SK-N-SH treated with all-trans-retinoic acid at 6 μM for 48 hours (cell line): Measurements from ENCODE around the gene NFATC2IP.
A peak's percentile ranks its signal among the peaks of the same experiment; 100 is the strongest.

Experiments used
- ATAC-seq: fragments of 200-7000 bp; cut with Tn5 transposase; 3 replicates; pipeline ENCODE4 v1.9.1; 2020; ENCODE audit warnings: mild to moderate bottlenecking, moderate library complexity
- ARNTL ChIP-seq: fragments of 450-650 bp; formaldehyde crosslinking; IDR thresholded peaks from 2 replicates; pipeline ENCODE4 v1.5.0; 2020; ENCODE audit warnings: low read depth, mild to moderate bottlenecking, moderate library complexity, borderline replicate concordance
- BACH2 ChIP-seq: fragments of 250-450 bp; sonication (Bioruptor Pico); IDR thresholded peaks from 2 replicates; pipeline ENCODE4 v1.9.0; 2021; ENCODE audit warnings: mild to moderate bottlenecking, borderline replicate concordance
- CSDC2 ChIP-seq: fragments of 250-450 bp; sonication (Bioruptor Pico); IDR thresholded peaks from 2 replicates; pipeline ENCODE4 v1.5.0; 2020; ENCODE audit warnings: mild to moderate bottlenecking, moderate library complexity
- ESRRG ChIP-seq: fragments of 250-450 bp; sonication (Bioruptor Pico); IDR thresholded peaks from 2 replicates; pipeline ENCODE4 v1.6.1; 2021; ENCODE audit warnings: mild to moderate bottlenecking
- GLIS3 ChIP-seq: fragments of 250-450 bp; sonication (Bioruptor Pico); IDR thresholded peaks from 2 replicates; pipeline ENCODE4 v1.5.0; 2020; ENCODE audit warnings: mild to moderate bottlenecking, moderate library complexity
- ISL1 ChIP-seq: fragments of 250-450 bp; sonication (Bioruptor Pico); IDR thresholded peaks from 2 replicates; pipeline ENCODE4 v2.1.2; 2022; ENCODE audit warnings: mild to moderate bottlenecking, moderate library complexity
- OSR1 ChIP-seq: fragments of 250-450 bp; sonication (Bioruptor Pico); IDR thresholded peaks from 2 replicates; pipeline ENCODE4 v1.8.0; 2022; ENCODE audit warnings: moderate library complexity, mild to moderate bottlenecking, inconsistent platforms
- PPARA ChIP-seq: fragments of 250-450 bp; sonication (Bioruptor Pico); IDR thresholded peaks from 2 replicates; pipeline ENCODE4 v1.5.0; 2020; ENCODE audit warnings: mild to moderate bottlenecking, borderline replicate concordance
- SNAI2 ChIP-seq: fragments of 250-450 bp; sonication (Bioruptor Pico); IDR thresholded peaks from 2 replicates; pipeline ENCODE4 v1.5.0; 2020; ENCODE audit warnings: mild to moderate bottlenecking, moderate library complexity
- TOX ChIP-seq: fragments of 250-450 bp; sonication (Bioruptor Pico); IDR thresholded peaks from 2 replicates; pipeline ENCODE4 v1.8.0; 2021; ENCODE audit warnings: mild to moderate bottlenecking, moderate library complexity, borderline replicate concordance
- ZC3H10 ChIP-seq: fragments of 250-450 bp; sonication (Bioruptor Pico); IDR thresholded peaks from 2 replicates; pipeline ENCODE4 v1.5.1; 2021; ENCODE audit warnings: mild to moderate bottlenecking, moderate library complexity
- ZFP3 ChIP-seq: fragments of 250-450 bp; sonication (Bioruptor Pico); IDR thresholded peaks from 2 replicates; pipeline ENCODE4 v1.5.0; 2020; ENCODE audit warnings: mild to moderate bottlenecking, moderate library complexity
- ZFP30 ChIP-seq: fragments of 450-650 bp; formaldehyde crosslinking; IDR thresholded peaks from 2 replicates; pipeline ENCODE4 v1.5.0; 2022; ENCODE audit warnings: mild to moderate bottlenecking, moderate library complexity
- ZNF565 ChIP-seq: fragments of 450-650 bp; formaldehyde crosslinking; conservative IDR thresholded peaks from 2 replicates; pipeline ENCODE4 v1.5.0; 2020; ENCODE audit warnings: low read depth, mild to moderate bottlenecking, moderate library complexity
- ZNF70 ChIP-seq: fragments of 450-650 bp; formaldehyde crosslinking; IDR thresholded peaks from 2 replicates; pipeline ENCODE4 v1.5.0; 2020; ENCODE audit warnings: mild to moderate bottlenecking, moderate library complexity
- ZNF8 ChIP-seq: fragments of 450-650 bp; formaldehyde crosslinking; IDR thresholded peaks from 2 replicates; pipeline ENCODE4 v1.5.0; 2020; ENCODE audit warnings: mild to moderate bottlenecking, moderate library complexity
- TF ChIP-seq, protein P1 (sequence below): fragments of 250-450 bp; sonication (Bioruptor Pico); IDR thresholded peaks from 2 replicates; pipeline ENCODE4 v1.8.0; 2020; ENCODE audit warnings: mild to moderate bottlenecking, moderate library complexity, borderline replicate concordance
- TF ChIP-seq, protein P2 (sequence below): fragments of 250-450 bp; sonication (Bioruptor Pico); IDR thresholded peaks from 2 replicates; pipeline ENCODE4 v1.5.1; 2020; ENCODE audit warnings: low read depth, mild to moderate bottlenecking, moderate library complexity
- TF ChIP-seq, protein P3 (sequence below): fragments of 250-450 bp; sonication (Bioruptor Pico); IDR thresholded peaks from 2 replicates; pipeline ENCODE4 v1.5.0; 2020; ENCODE audit warnings: mild to moderate bottlenecking, moderate library complexity
- TF ChIP-seq, protein P4 (sequence below): fragments of 250-450 bp; sonication (Bioruptor Pico); IDR thresholded peaks from 2 replicates; pipeline ENCODE4 v1.5.1; 2021; ENCODE audit warnings: mild to moderate bottlenecking, moderate library complexity

Gene NFATC2IP

DNA sequence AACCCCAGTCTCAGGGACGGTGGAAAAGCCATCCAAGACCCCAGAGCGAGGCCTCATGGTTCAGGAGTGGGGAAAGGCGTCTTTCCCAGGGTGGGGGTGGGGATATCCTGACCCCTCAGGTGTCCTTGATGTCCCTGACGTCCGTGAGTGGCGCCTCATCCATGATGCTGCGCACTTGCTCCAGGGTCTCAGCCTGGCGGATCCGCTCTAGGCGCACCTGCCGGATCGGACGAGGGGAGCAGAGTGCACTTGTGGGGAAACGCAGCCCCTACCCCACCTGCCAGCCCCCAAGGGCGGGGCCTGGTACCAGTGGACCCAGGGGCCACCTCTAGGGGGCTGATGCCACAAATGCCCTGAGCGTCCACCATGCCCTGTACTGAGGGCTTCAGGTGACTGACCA lies 45.9 kb upstream of the NFATC2IP start:
- no peak for TF ChIP-seq ISL1 (CRISPR knock-in tag)
- TF ChIP-seq PPARA (CRISPR knock-in tag) = no peak
- no peak for TF ChIP-seq GLIS3 (CRISPR knock-in tag)
- no peak for ATAC-seq

DNA sequence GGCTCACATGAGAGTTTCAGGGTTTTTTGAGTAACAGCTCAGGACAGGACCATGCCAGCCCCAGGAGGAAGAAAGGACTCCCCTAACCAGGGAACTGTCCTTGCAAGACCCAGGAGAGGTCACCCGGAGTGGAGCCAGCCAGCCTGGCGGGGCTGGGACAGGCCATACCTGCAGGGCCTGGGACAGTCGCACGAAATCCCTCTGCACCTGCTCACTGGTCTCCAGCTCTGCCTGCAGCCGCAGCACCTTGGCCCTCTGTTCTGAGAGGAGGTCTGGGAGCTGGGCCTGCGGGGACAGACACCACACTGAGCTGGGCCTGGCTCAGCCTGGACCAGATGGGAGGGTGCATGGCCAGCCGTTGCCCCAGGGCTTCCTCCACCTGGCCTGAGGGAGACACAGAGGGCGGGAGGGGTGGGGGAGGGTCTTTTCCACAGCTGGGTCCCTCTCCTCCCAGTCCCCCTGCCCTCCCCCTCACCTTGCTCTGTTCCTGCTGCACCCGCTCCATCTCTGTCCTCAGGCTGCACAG lies 45.4 kb upstream of the NFATC2IP start:
- no peak for ATAC-seq
- TF ChIP-seq ZFP3 (CRISPR knock-in tag) = no peak
- TF ChIP-seq, protein P1, sequence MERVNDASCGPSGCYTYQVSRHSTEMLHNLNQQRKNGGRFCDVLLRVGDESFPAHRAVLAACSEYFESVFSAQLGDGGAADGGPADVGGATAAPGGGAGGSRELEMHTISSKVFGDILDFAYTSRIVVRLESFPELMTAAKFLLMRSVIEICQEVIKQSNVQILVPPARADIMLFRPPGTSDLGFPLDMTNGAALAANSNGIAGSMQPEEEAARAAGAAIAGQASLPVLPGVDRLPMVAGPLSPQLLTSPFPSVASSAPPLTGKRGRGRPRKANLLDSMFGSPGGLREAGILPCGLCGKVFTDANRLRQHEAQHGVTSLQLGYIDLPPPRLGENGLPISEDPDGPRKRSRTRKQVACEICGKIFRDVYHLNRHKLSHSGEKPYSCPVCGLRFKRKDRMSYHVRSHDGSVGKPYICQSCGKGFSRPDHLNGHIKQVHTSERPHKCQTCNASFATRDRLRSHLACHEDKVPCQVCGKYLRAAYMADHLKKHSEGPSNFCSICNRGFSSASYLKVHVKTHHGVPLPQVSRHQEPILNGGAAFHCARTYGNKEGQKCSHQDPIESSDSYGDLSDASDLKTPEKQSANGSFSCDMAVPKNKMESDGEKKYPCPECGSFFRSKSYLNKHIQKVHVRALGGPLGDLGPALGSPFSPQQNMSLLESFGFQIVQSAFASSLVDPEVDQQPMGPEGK = no peak
- TF ChIP-seq GLIS3 (CRISPR knock-in tag) = no peak
- no peak for TF ChIP-seq ZNF565 (CRISPR knock-in tag)

GRCh38 chr16:28905800-28906372 lies 44.9 kb upstream of the NFATC2IP start:
- TF ChIP-seq ZNF565 (CRISPR knock-in tag) = no peak
- no peak for TF ChIP-seq ISL1 (CRISPR knock-in tag)
- no peak for TF ChIP-seq ZFP30
- TF ChIP-seq TOX (CRISPR knock-in tag) = no peak
- TF ChIP-seq, protein P1 = no peak
- TF ChIP-seq, protein P2, sequence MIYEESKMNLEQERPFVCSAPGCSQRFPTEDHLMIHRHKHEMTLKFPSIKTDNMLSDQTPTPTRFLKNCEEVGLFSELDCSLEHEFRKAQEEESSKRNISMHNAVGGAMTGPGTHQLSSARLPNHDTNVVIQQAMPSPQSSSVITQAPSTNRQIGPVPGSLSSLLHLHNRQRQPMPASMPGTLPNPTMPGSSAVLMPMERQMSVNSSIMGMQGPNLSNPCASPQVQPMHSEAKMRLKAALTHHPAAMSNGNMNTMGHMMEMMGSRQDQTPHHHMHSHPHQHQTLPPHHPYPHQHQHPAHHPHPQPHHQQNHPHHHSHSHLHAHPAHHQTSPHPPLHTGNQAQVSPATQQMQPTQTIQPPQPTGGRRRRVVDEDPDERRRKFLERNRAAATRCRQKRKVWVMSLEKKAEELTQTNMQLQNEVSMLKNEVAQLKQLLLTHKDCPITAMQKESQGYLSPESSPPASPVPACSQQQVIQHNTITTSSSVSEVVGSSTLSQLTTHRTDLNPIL (CRISPR knock-in tag) = no peak
- TF ChIP-seq PPARA (CRISPR knock-in tag) = no peak
- no peak for TF ChIP-seq ZNF8
- no peak for TF ChIP-seq BACH2 (CRISPR knock-in tag)
- no peak for TF ChIP-seq ZC3H10 (CRISPR knock-in tag)
- TF ChIP-seq GLIS3 (CRISPR knock-in tag) = no peak
- TF ChIP-seq CSDC2 (CRISPR knock-in tag) = no peak
- no peak for TF ChIP-seq SNAI2 (CRISPR knock-in tag)
- no peak for ATAC-seq

GRCh38 chr16:28910086-28911031 lies 40.4 kb upstream of the NFATC2IP start:
- ATAC-seq = peak; percentile 62
- TF ChIP-seq PPARA (CRISPR knock-in tag) (no peak), SNAI2 (CRISPR knock-in tag) (no peak), ZNF565 (CRISPR knock-in tag) (no peak), BACH2 (CRISPR knock-in tag) (no peak), TOX (CRISPR knock-in tag) (no peak), ZNF70 (CRISPR knock-in tag) (no peak), ESRRG (CRISPR knock-in tag) (no peak), GLIS3 (CRISPR knock-in tag) (no peak), ZNF8 (no peak), OSR1 (CRISPR knock-in tag) (no peak), ARNTL (no peak)
- TF ChIP-seq, protein P3, sequence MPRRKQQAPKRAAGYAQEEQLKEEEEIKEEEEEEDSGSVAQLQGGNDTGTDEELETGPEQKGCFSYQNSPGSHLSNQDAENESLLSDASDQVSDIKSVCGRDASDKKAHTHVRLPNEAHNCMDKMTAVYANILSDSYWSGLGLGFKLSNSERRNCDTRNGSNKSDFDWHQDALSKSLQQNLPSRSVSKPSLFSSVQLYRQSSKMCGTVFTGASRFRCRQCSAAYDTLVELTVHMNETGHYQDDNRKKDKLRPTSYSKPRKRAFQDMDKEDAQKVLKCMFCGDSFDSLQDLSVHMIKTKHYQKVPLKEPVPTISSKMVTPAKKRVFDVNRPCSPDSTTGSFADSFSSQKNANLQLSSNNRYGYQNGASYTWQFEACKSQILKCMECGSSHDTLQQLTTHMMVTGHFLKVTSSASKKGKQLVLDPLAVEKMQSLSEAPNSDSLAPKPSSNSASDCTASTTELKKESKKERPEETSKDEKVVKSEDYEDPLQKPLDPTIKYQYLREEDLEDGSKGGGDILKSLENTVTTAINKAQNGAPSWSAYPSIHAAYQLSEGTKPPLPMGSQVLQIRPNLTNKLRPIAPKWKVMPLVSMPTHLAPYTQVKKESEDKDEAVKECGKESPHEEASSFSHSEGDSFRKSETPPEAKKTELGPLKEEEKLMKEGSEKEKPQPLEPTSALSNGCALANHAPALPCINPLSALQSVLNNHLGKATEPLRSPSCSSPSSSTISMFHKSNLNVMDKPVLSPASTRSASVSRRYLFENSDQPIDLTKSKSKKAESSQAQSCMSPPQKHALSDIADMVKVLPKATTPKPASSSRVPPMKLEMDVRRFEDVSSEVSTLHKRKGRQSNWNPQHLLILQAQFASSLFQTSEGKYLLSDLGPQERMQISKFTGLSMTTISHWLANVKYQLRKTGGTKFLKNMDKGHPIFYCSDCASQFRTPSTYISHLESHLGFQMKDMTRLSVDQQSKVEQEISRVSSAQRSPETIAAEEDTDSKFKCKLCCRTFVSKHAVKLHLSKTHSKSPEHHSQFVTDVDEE (CRISPR knock-in tag) = no peak
- TF ChIP-seq, protein P1 = no peak
- TF ChIP-seq, protein P4, sequence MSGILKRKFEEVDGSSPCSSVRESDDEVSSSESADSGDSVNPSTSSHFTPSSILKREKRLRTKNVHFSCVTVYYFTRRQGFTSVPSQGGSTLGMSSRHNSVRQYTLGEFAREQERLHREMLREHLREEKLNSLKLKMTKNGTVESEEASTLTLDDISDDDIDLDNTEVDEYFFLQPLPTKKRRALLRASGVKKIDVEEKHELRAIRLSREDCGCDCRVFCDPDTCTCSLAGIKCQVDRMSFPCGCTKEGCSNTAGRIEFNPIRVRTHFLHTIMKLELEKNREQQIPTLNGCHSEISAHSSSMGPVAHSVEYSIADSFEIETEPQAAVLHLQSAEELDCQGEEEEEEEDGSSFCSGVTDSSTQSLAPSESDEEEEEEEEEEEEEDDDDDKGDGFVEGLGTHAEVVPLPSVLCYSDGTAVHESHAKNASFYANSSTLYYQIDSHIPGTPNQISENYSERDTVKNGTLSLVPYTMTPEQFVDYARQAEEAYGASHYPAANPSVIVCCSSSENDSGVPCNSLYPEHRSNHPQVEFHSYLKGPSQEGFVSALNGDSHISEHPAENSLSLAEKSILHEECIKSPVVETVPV = no peak
- TF ChIP-seq, protein P2 (CRISPR knock-in tag) = no peak
